T-helper 1 cell treated with Interleukin-12 subunit alpha and Interleukin-12 subunit beta and Interleukin-4 antibody, amounts not matched to agents 30 μg/mL and 1 μg/mL, for 36 hours (primary cell): ENCODE results near the gene KANSL1.
A peak's percentile ranks its signal among the peaks of the same experiment; 100 is the strongest.

Experiments used
- H3K27ac Mint-ChIP-seq: one replicate; pipeline ENCODE4 v1.8.0; 2021; ENCODE audit warnings: mild to moderate bottlenecking, mixed read lengths
- H3K27me3 Mint-ChIP-seq: one replicate; pipeline ENCODE4 v1.8.0; 2021; ENCODE audit warnings: low read depth, mixed read lengths
- H3K36me3 Mint-ChIP-seq: one replicate; pipeline ENCODE4 v1.8.0; 2021; ENCODE audit warnings: low read depth, mixed read lengths
- H3K4me1 Mint-ChIP-seq: one replicate; pipeline ENCODE4 v1.8.0; 2021; ENCODE audit warnings: low read depth, mixed read lengths
- H3K4me3 Mint-ChIP-seq: one replicate; pipeline ENCODE4 v1.8.0; 2021; ENCODE audit warnings: mild to moderate bottlenecking, moderate library complexity, mixed read lengths
- H3K9me3 Mint-ChIP-seq: one replicate; pipeline ENCODE4 v1.8.0; 2021; ENCODE audit warnings: mixed read lengths

Gene KANSL1

GRCh38 chr17:46037722-46038255 lies 155.4 kb downstream of the KANSL1 start:
- Mint-ChIP-seq H3K27me3 (no peaks in the 10 kb centered on the region), H3K9me3 (no peaks in the 10 kb centered on the region), H3K4me1 (peaks cover 20% of the 10 kb centered on the region), H3K27ac (no peak overlapping the region), H3K36me3 (peaks cover 41% of the 10 kb centered on the region), H3K4me3 (no peak overlapping the region)

- Mint-ChIP-seq H3K4me3 (no peak overlapping the region), H3K9me3 (no peaks in the 10 kb centered on the region), H3K36me3 (peaks cover 51% of the 10 kb centered on the region), H3K27me3 (no peaks in the 10 kb centered on the region), H3K4me1 (peaks cover 20% of the 10 kb centered on the region), H3K27ac (no peak overlapping the region)
These were observed 156.7 kb downstream of the KANSL1 start for GRCh38 chr17:46036491-46036890.

DNA sequence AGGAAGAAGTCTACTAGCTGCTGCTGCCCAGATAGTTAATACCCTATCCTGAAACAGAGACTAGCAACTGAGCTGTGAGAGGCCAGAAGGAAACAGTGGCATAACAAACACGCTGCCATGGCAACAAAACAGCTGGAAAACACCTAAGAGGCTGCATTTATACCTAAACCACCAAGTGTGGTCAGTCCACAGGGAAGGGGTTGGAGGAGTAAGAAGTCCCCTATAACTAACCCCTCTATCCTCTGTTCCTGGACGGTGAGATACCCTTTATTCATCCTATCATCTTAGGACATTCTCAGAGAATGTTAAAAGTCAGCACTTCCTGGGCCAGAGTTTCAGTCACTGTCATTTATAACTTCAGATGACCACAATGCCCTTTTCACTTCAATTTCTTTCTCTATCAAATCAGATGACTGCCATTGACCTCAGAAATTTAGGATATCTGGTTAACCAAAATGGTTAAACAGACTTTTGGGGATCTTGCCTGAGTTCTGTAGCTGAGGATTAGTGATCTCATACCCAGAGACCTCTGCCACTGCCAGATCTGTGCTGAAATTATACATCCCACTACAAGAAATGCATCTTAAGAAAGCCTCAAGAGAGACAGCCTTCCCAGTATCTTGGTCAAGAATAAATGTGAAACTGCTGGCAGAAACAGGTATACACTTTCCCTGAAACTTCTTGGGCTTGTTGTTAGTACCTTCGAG lies 158.0 kb downstream of the KANSL1 start:
- H3K27me3 Mint-ChIP-seq: no peaks in the 10 kb centered on the region
- H3K4me1 Mint-ChIP-seq: peaks cover 18% of the 10 kb centered on the region
- no peaks in the 10 kb centered on the region for H3K9me3 Mint-ChIP-seq
- H3K36me3 Mint-ChIP-seq: peaks cover 53% of the 10 kb centered on the region
- H3K4me3 Mint-ChIP-seq: no peak overlapping the region
- peak overlapping the region; percentile 61 for H3K27ac Mint-ChIP-seq

GRCh38 chr17:46033392-46033791 lies 159.8 kb downstream of the KANSL1 start:
- no peaks in the 10 kb centered on the region for H3K9me3 Mint-ChIP-seq
- no peak overlapping the region for H3K4me3 Mint-ChIP-seq
- peaks cover 27% of the 10 kb centered on the region for H3K4me1 Mint-ChIP-seq
- no peak overlapping the region for H3K27ac Mint-ChIP-seq
- H3K36me3 Mint-ChIP-seq: peaks cover 54% of the 10 kb centered on the region
- H3K27me3 Mint-ChIP-seq: no peaks in the 10 kb centered on the region

DNA sequence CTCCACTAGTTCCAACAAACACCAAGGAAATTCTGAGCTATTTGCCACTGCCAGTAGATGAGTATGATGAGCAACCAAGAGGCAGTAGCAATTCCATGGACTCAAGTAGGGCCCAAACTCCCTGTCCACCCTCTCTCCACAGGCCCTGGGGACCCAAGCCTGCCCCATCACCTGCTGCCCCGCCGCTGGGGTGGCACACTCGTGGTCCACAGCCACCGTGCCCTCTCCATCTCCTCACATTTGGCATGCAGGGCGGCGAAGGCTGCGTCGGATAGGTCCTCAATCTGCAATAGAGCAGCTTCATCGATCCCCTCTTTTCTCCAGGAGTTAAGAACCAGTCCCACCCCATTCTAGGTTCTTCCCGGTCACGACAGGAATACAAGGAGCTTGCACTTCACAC lies 160.3 kb downstream of the KANSL1 start:
- Mint-ChIP-seq H3K4me1 (peaks cover 22% of the 10 kb centered on the region), H3K9me3 (no peaks in the 10 kb centered on the region), H3K4me3 (no peak overlapping the region), H3K36me3 (peaks cover 54% of the 10 kb centered on the region), H3K27ac (no peak overlapping the region), H3K27me3 (no peaks in the 10 kb centered on the region)

DNA sequence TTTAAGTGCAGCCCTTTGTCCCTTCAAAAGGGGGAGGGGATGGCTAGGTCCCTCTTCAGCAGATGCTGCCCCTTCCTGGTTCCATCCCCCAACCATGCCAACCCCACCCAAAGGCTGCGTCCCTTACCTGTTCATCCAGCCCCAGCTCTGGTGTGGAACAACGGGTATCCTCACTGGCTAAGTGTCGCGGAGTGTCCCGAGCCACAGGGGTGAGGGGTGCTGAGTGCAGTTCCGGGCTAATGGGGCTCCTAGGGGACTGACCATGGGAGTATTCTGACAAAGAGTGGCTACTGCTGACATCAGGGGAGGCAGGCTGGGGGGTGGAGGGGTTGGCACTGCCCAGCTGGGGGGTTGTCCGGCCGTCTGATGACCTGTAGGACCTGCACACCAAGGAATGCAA lies 161.3 kb downstream of the KANSL1 start:
- no peaks in the 10 kb centered on the region for H3K27me3 Mint-ChIP-seq
- no peak overlapping the region for H3K27ac Mint-ChIP-seq
- H3K4me1 Mint-ChIP-seq: peaks cover 23% of the 10 kb centered on the region
- peaks cover 50% of the 10 kb centered on the region for H3K36me3 Mint-ChIP-seq
- no peaks in the 10 kb centered on the region for H3K9me3 Mint-ChIP-seq
- no peak overlapping the region for H3K4me3 Mint-ChIP-seq

DNA sequence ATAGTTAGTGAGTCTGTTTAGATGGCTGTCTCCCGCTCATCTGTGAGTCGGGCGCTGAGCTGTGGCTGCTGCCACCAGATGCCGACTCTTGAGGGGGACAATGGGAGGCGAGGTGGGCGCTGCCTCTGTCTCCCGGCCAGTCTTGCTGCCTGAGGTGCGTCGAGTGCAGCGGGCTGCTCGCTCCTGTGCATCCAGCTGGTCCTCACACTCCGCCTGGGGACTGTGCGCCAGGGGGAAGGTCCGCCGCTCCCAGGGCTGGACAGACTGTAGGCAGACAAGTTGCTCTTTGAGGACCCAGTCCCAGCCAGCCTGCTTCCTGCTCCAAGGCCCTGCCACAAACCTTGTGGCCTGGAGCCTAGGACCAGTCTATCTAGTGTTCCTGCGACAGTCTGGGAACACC lies 161.8 kb downstream of the KANSL1 start:
- Mint-ChIP-seq H3K36me3 (peaks cover 48% of the 10 kb centered on the region), H3K4me3 (no peak overlapping the region), H3K9me3 (no peaks in the 10 kb centered on the region), H3K27me3 (no peaks in the 10 kb centered on the region), H3K4me1 (peaks cover 23% of the 10 kb centered on the region), H3K27ac (no peak overlapping the region)

GRCh38 chr17:46030752-46031151 lies 162.5 kb downstream of the KANSL1 start:
- Mint-ChIP-seq H3K27me3 (no peaks in the 10 kb centered on the region), H3K4me1 (peaks cover 23% of the 10 kb centered on the region), H3K36me3 (peaks cover 51% of the 10 kb centered on the region), H3K4me3 (no peak overlapping the region), H3K27ac (no peak overlapping the region), H3K9me3 (no peaks in the 10 kb centered on the region)

GRCh38 chr17:46029627-46030026 lies 163.6 kb downstream of the KANSL1 start:
- no peaks in the 10 kb centered on the region for H3K27me3 Mint-ChIP-seq
- no peaks in the 10 kb centered on the region for H3K9me3 Mint-ChIP-seq
- H3K36me3 Mint-ChIP-seq: peaks cover 46% of the 10 kb centered on the region
- no peak overlapping the region for H3K4me3 Mint-ChIP-seq
- peak overlapping the region; percentile 52 for H3K27ac Mint-ChIP-seq
- H3K4me1 Mint-ChIP-seq: peaks cover 12% of the 10 kb centered on the region

GRCh38 chr17:46028981-46029565 lies 164.2 kb downstream of the KANSL1 start:
- Mint-ChIP-seq H3K9me3 (no peaks in the 10 kb centered on the region), H3K36me3 (peaks cover 42% of the 10 kb centered on the region), H3K4me1 (peaks cover 10% of the 10 kb centered on the region), H3K27me3 (no peaks in the 10 kb centered on the region), H3K27ac (peak overlapping the region; percentile 52), H3K4me3 (no peak overlapping the region)

GRCh38 chr17:46028374-46028773 lies 164.9 kb downstream of the KANSL1 start:
- peaks cover 39% of the 10 kb centered on the region for H3K36me3 Mint-ChIP-seq
- no peaks in the 10 kb centered on the region for H3K9me3 Mint-ChIP-seq
- H3K4me1 Mint-ChIP-seq: peaks cover 10% of the 10 kb centered on the region
- H3K27ac Mint-ChIP-seq: no peak overlapping the region
- H3K4me3 Mint-ChIP-seq: no peak overlapping the region
- H3K27me3 Mint-ChIP-seq: no peaks in the 10 kb centered on the region

DNA sequence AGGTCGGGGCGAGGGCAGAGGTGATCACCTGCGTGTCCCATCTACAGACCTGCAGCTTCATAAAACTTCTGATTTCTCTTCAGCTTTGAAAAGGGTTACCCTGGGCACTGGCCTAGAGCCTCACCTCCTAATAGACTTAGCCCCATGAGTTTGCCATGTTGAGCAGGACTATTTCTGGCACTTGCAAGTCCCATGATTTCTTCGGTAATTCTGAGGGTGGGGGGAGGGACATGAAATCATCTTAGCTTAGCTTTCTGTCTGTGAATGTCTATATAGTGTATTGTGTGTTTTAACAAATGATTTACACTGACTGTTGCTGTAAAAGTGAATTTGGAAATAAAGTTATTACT lies 165.3 kb downstream of the KANSL1 start:
- Mint-ChIP-seq H3K36me3 (peaks cover 38% of the 10 kb centered on the region), H3K27ac (no peak overlapping the region), H3K4me1 (peaks cover 10% of the 10 kb centered on the region), H3K9me3 (no peaks in the 10 kb centered on the region), H3K27me3 (no peaks in the 10 kb centered on the region), H3K4me3 (no peak overlapping the region)

GRCh38 chr17:46027048-46027975 lies 165.9 kb downstream of the KANSL1 start:
- H3K4me1 Mint-ChIP-seq: peaks cover 10% of the 10 kb centered on the region
- no peaks in the 10 kb centered on the region for H3K27me3 Mint-ChIP-seq
- H3K9me3 Mint-ChIP-seq: no peaks in the 10 kb centered on the region
- H3K4me3 Mint-ChIP-seq: no peak overlapping the region
- H3K27ac Mint-ChIP-seq: peak overlapping the region; percentile 45
- peaks cover 33% of the 10 kb centered on the region for H3K36me3 Mint-ChIP-seq

DNA sequence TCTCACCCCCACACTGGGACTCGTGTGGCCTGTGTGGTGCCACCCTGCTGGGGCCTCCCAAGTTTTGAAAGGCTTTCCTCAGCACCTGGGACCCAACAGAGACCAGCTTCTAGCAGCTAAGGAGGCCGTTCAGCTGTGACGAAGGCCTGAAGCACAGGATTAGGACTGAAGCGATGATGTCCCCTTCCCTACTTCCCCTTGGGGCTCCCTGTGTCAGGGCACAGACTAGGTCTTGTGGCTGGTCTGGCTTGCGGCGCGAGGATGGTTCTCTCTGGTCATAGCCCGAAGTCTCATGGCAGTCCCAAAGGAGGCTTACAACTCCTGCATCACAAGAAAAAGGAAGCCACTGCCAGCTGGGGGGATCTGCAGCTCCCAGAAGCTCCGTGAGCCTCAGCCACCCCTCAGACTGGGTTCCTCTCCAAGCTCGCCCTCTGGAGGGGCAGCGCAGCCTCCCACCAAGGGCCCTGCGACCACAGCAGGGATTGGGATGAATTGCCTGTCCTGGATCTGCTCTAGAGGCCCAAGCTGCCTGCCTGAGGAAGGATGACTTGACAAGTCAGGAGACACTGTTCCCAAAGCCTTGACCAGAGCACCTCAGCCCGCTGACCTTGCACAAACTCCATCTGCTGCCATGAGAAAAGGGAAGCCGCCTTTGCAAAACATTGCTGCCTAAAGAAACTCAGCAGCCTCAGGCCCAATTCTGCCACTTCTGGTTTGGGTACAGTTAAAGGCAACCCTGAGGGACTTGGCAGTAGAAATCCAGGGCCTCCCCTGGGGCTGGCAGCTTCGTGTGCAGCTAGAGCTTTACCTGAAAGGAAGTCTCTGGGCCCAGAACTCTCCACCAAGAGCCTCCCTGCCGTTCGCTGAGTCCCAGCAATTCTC lies 166.8 kb downstream of the KANSL1 start:
- Mint-ChIP-seq H3K4me1 (peaks cover 10% of the 10 kb centered on the region), H3K4me3 (no peak overlapping the region), H3K36me3 (peaks cover 28% of the 10 kb centered on the region), H3K27ac (no peak overlapping the region), H3K27me3 (no peaks in the 10 kb centered on the region), H3K9me3 (no peaks in the 10 kb centered on the region)
